Measurements from ENCODE around the gene MCRS1.

DNA sequence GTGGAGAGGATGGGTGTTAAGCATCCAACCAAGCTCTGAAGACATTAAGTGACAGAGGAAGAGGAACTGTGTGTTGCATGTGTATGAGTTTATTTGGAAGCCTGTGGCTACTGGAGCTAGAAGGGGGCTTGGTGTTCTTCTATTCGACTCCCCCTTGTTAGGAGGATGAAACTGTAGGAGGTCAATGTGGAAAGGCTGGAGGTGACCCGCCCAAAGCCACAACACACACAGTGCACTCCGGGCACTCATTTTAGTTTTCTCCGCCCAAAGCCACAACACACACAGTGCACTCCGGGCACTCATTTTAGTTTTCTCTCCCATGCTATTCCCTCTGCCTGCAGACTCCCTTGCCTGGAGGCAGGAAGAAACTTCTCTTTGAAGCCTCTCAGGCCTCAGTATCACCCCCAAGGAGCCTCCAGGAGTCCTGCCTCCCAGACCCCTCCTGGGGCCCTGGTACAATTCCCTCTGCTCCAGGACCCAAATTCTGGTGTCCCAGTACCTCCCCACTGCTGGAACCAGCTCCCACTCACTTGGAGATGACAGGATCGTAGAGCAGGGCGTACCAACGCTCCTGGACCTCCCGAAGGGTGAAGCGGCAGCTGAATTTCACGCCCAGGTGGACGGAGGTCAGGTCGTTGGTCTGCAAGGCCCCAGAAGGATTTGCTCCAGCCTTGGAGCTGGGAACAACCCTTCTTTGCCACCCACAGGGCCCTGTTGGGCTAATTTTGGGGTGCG, 3.8 kb downstream of the MCRS1 start:
- TF ChIP-seq POLR2AphosphoS5 (IDR thresholded peaks at IDR 0.05): no peak
- TF ChIP-seq, protein P1, sequence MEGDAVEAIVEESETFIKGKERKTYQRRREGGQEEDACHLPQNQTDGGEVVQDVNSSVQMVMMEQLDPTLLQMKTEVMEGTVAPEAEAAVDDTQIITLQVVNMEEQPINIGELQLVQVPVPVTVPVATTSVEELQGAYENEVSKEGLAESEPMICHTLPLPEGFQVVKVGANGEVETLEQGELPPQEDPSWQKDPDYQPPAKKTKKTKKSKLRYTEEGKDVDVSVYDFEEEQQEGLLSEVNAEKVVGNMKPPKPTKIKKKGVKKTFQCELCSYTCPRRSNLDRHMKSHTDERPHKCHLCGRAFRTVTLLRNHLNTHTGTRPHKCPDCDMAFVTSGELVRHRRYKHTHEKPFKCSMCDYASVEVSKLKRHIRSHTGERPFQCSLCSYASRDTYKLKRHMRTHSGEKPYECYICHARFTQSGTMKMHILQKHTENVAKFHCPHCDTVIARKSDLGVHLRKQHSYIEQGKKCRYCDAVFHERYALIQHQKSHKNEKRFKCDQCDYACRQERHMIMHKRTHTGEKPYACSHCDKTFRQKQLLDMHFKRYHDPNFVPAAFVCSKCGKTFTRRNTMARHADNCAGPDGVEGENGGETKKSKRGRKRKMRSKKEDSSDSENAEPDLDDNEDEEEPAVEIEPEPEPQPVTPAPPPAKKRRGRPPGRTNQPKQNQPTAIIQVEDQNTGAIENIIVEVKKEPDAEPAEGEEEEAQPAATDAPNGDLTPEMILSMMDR (IDR thresholded peaks at IDR 0.05): no peak

All from gastroesophageal sphincter (tissue), 3 donors.